PC-3 (cell line): ENCODE results near the gene CCNY.

Source experiments
- EZH2 ChIP-seq: fragments of 300-600 bp; sonication (generic); IDR thresholded peaks from one replicate; pipeline ENCODE4 v1.6.1; 2017; ENCODE audit warnings: antibody characterized with exemption, mild to moderate bottlenecking, low read length; ENCODE audit not compliant: unreplicated experiment
- TF ChIP-seq, protein P1 (sequence below): fragments of 300-600 bp; sonication (generic); conservative IDR thresholded peaks from 2 replicates; pipeline ENCODE4 v1.5.1; 2017; ENCODE audit warnings: antibody characterized with exemption, low read depth, mild to moderate bottlenecking, low read length

DNA sequence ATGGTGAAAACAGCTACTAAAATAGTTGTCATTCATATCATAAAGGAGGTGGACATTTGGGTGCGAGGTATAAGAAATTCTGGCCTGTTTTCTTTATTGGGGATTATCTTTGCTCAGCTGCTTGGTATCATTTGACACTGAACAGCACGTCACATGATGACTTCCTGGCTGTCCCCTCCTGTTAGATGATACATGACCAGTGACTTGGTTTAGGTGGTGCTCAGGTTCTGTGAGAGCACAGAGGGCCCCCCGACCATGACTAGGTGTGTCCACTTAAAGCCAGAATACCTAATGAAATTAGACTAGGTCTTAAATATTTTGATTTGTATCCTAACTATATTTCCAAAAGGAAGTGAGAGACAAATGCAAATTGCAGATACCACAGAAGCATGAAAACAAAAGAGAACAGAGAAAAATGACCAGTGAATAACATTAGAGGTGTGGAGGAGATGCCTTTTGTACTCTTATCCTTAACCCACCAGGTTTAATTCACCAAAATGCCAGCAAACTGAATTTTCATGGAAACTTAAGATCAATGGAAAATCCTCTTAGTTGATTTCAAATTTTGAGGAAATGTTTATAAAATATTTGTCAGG, 218.2 kb downstream of the CCNY start:
- TF ChIP-seq, protein P1, sequence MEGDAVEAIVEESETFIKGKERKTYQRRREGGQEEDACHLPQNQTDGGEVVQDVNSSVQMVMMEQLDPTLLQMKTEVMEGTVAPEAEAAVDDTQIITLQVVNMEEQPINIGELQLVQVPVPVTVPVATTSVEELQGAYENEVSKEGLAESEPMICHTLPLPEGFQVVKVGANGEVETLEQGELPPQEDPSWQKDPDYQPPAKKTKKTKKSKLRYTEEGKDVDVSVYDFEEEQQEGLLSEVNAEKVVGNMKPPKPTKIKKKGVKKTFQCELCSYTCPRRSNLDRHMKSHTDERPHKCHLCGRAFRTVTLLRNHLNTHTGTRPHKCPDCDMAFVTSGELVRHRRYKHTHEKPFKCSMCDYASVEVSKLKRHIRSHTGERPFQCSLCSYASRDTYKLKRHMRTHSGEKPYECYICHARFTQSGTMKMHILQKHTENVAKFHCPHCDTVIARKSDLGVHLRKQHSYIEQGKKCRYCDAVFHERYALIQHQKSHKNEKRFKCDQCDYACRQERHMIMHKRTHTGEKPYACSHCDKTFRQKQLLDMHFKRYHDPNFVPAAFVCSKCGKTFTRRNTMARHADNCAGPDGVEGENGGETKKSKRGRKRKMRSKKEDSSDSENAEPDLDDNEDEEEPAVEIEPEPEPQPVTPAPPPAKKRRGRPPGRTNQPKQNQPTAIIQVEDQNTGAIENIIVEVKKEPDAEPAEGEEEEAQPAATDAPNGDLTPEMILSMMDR, result no peak
- TF ChIP-seq EZH2, result no peak
